Activated naive CD4-positive, alpha-beta T cell treated with anti-CD3 and anti-CD28 coated beads, Interleukin-2, amount 10 ng/mL, durations not matched to agents 7 days and 5 days (primary cell): Measurements from ENCODE around the gene MSRB2.

Experiments
- CTCF ChIA-PET: fragments of 350-600 bp; sonication (Branson Sonifier 250); formaldehyde crosslinking; loops from one replicate; lab custom pipeline; 2021; ENCODE audit warnings: antibody characterized with exemption; lab: Charles Lee
- DNase-seq: peaks from one replicate; pipeline ENCODE4 v3.0.0-alpha.2; 2020
- H3K27ac Mint-ChIP-seq: one replicate; pipeline ENCODE4 v1.8.0; 2021; ENCODE audit warnings: mild to moderate bottlenecking, moderate library complexity, mixed read lengths
- H3K27me3 Mint-ChIP-seq: one replicate; pipeline ENCODE4 v1.8.0; 2021; ENCODE audit warnings: mild to moderate bottlenecking, mixed read lengths
- H3K36me3 Mint-ChIP-seq: one replicate; pipeline ENCODE4 v1.8.0; 2021; ENCODE audit warnings: mixed read lengths
- H3K4me1 Mint-ChIP-seq: one replicate; pipeline ENCODE4 v1.8.0; 2021; ENCODE audit warnings: mixed read lengths
- H3K4me3 Mint-ChIP-seq: one replicate; pipeline ENCODE4 v1.8.0; 2021; ENCODE audit warnings: mild to moderate bottlenecking, moderate library complexity, mixed read lengths
- H3K9me3 Mint-ChIP-seq: one replicate; pipeline ENCODE4 v1.8.0; 2021; ENCODE audit warnings: mixed read lengths

MSRB2 gene

GRCh38 chr10:23081221-23081750, 14.1 kb upstream of the MSRB2 start:
- CTCF ChIA-PET: interaction anchor here (0.9 to 1.0 kb wide), 2 partner anchors 212 to 880 kb away, joined by 3 to 4 read pairs; no protein-coding TSS in a partner anchor
- Mint-ChIP-seq H3K9me3 (no peaks in the 10 kb centered on the region), H3K4me1 (no peaks in the 10 kb centered on the region), H3K4me3 (no peak overlapping the region), H3K36me3 (no peaks in the 10 kb centered on the region), H3K27me3 (peaks cover 28% of the 10 kb centered on the region), H3K27ac (no peak overlapping the region)
- no peak for DNase-seq

- no peaks in the 10 kb centered on the region for H3K9me3 Mint-ChIP-seq
- no peak for DNase-seq
- CTCF ChIA-PET: no interaction called here
- no peaks in the 10 kb centered on the region for H3K4me1 Mint-ChIP-seq
- no peak overlapping the region for H3K27ac Mint-ChIP-seq
- no peaks in the 10 kb centered on the region for H3K36me3 Mint-ChIP-seq
- H3K4me3 Mint-ChIP-seq: no peak overlapping the region
- H3K27me3 Mint-ChIP-seq: peaks cover 28% of the 10 kb centered on the region
Observed at GRCh38 chr10:23081891-23082290, 13.5 kb upstream of the MSRB2 start.

- H3K4me1 Mint-ChIP-seq: no peaks in the 10 kb centered on the region
- no peak for DNase-seq
- CTCF ChIA-PET: interaction anchor here (0.6 kb wide), 1 partner anchor 1493 kb away, joined by 3 read pairs; no protein-coding TSS in a partner anchor
- peaks cover 10% of the 10 kb centered on the region for H3K27me3 Mint-ChIP-seq
- no peak overlapping the region for H3K4me3 Mint-ChIP-seq
- H3K9me3 Mint-ChIP-seq: no peaks in the 10 kb centered on the region
- no peak overlapping the region for H3K27ac Mint-ChIP-seq
- no peaks in the 10 kb centered on the region for H3K36me3 Mint-ChIP-seq
Observed at GRCh38 chr10:23088609-23089008, 6.8 kb upstream of the MSRB2 start.

GRCh38 chr10:23094786-23095403, 484 bp upstream of the MSRB2 start:
- CTCF ChIA-PET: no interaction called here
- H3K36me3 Mint-ChIP-seq: peaks cover 9% of the 10 kb centered on the region
- no peaks in the 10 kb centered on the region for H3K9me3 Mint-ChIP-seq
- no peak overlapping the region for H3K27ac Mint-ChIP-seq
- H3K4me3 Mint-ChIP-seq: peak overlapping the region; percentile 89
- peaks cover 3% of the 10 kb centered on the region for H3K27me3 Mint-ChIP-seq
- DNase-seq: no peak
- peaks cover 25% of the 10 kb centered on the region for H3K4me1 Mint-ChIP-seq

- peaks cover 3% of the 10 kb centered on the region for H3K9me3 Mint-ChIP-seq
- peaks cover 3% of the 10 kb centered on the region for H3K27me3 Mint-ChIP-seq
- H3K4me3 Mint-ChIP-seq: peak overlapping the region; percentile 89
- peak; percentile 55 for DNase-seq
- peaks cover 38% of the 10 kb centered on the region for H3K4me1 Mint-ChIP-seq
- peak overlapping the region; percentile 79 for H3K27ac Mint-ChIP-seq
- CTCF ChIA-PET: no interaction called here
- H3K36me3 Mint-ChIP-seq: peaks cover 17% of the 10 kb centered on the region
Observed at GRCh38 chr10:23095966-23096801, 805 bp downstream of the MSRB2 start.

GRCh38 chr10:23096802-23097549, 1.6 kb downstream of the MSRB2 start:
- CTCF ChIA-PET: no interaction called here
- H3K36me3 Mint-ChIP-seq: peaks cover 17% of the 10 kb centered on the region
- H3K4me1 Mint-ChIP-seq: peaks cover 38% of the 10 kb centered on the region
- peaks cover 3% of the 10 kb centered on the region for H3K9me3 Mint-ChIP-seq
- no peak for DNase-seq
- H3K27ac Mint-ChIP-seq: peak overlapping the region; percentile 20
- H3K27me3 Mint-ChIP-seq: peaks cover 3% of the 10 kb centered on the region
- peak overlapping the region; percentile 89 for H3K4me3 Mint-ChIP-seq

GRCh38 chr10:23099079-23099478, 3.7 kb downstream of the MSRB2 start:
- Mint-ChIP-seq H3K27ac (no peak overlapping the region), H3K9me3 (peaks cover 3% of the 10 kb centered on the region), H3K27me3 (peaks cover 3% of the 10 kb centered on the region), H3K4me3 (no peak overlapping the region), H3K4me1 (peaks cover 38% of the 10 kb centered on the region), H3K36me3 (peaks cover 17% of the 10 kb centered on the region)
- no peak for DNase-seq
- CTCF ChIA-PET: no interaction called here

GRCh38 chr10:23099816-23100215, 4.4 kb downstream of the MSRB2 start:
- H3K9me3 Mint-ChIP-seq: peaks cover 3% of the 10 kb centered on the region
- peaks cover 38% of the 10 kb centered on the region for H3K4me1 Mint-ChIP-seq
- peaks cover 23% of the 10 kb centered on the region for H3K36me3 Mint-ChIP-seq
- H3K27me3 Mint-ChIP-seq: peaks cover 3% of the 10 kb centered on the region
- no peak overlapping the region for H3K27ac Mint-ChIP-seq
- H3K4me3 Mint-ChIP-seq: no peak overlapping the region
- CTCF ChIA-PET: no interaction called here
- DNase-seq: no peak

- Mint-ChIP-seq H3K27ac (peak overlapping the region; percentile 16), H3K4me3 (no peak overlapping the region), H3K4me1 (peaks cover 38% of the 10 kb centered on the region), H3K27me3 (no peaks in the 10 kb centered on the region), H3K9me3 (peaks cover 3% of the 10 kb centered on the region), H3K36me3 (peaks cover 26% of the 10 kb centered on the region)
- CTCF ChIA-PET: no interaction called here
- DNase-seq: no peak
Observed at GRCh38 chr10:23100331-23101030, 5.1 kb downstream of the MSRB2 start.

GRCh38 chr10:23106331-23107072, 11.1 kb downstream of the MSRB2 start:
- no peak overlapping the region for H3K4me3 Mint-ChIP-seq
- H3K9me3 Mint-ChIP-seq: no peaks in the 10 kb centered on the region
- no peaks in the 10 kb centered on the region for H3K27me3 Mint-ChIP-seq
- H3K27ac Mint-ChIP-seq: no peak overlapping the region
- H3K36me3 Mint-ChIP-seq: peaks cover 10% of the 10 kb centered on the region
- H3K4me1 Mint-ChIP-seq: no peaks in the 10 kb centered on the region
- CTCF ChIA-PET: no interaction called here
- DNase-seq: no peak

- CTCF ChIA-PET: no interaction called here
- no peak for DNase-seq
- Mint-ChIP-seq H3K27me3 (no peaks in the 10 kb centered on the region), H3K36me3 (peaks cover 5% of the 10 kb centered on the region), H3K27ac (no peak overlapping the region), H3K4me3 (no peak overlapping the region), H3K4me1 (no peaks in the 10 kb centered on the region), H3K9me3 (no peaks in the 10 kb centered on the region)
Observed at GRCh38 chr10:23110722-23111516, 15.5 kb downstream of the MSRB2 start.

GRCh38 chr10:23111517-23112286, 16.3 kb downstream of the MSRB2 start:
- H3K9me3 Mint-ChIP-seq: no peaks in the 10 kb centered on the region
- CTCF ChIA-PET: no interaction called here

More at GRCh38 chr10:23111517-23112286, 16.3 kb downstream of the MSRB2 start:
- Mint-ChIP-seq H3K36me3 (peaks cover 5% of the 10 kb centered on the region), H3K4me1 (no peaks in the 10 kb centered on the region), H3K27ac (no peak overlapping the region), H3K27me3 (no peaks in the 10 kb centered on the region), H3K4me3 (no peak overlapping the region)
- DNase-seq: no peak
